GM19043 (cell line): ENCODE data around the gene D2HGDH.
"Not testable (repeated sequence)": the region's sequence is repeated elsewhere in the genome, so short reads cannot be mapped to it uniquely, and the experiment has no call there.

ENCODE experiments used
- ATAC-seq: cut with Tn5 transposase; IDR thresholded peaks from one replicate; pipeline ENCODE4 v1.9.1; 2021; ENCODE audit warnings: low read depth; ENCODE audit not compliant: unreplicated experiment

The D2HGDH gene

GRCh38 chr2:241748468-241749256 is 14.2 kb downstream of the D2HGDH start:
- ATAC-seq = no peak

GRCh38 chr2:241750076-241750840 is 15.8 kb downstream of the D2HGDH start:
- no peak for ATAC-seq

GRCh38 chr2:241751152-241751551 is 16.7 kb downstream of the D2HGDH start:
- ATAC-seq = no peak

GRCh38 chr2:241751776-241752175 is 17.3 kb downstream of the D2HGDH start:
- ATAC-seq = no peak

GRCh38 chr2:241752253-241752652 is 17.8 kb downstream of the D2HGDH start:
- no peak for ATAC-seq

GRCh38 chr2:241752689-241753276 is 18.4 kb downstream of the D2HGDH start:
- no peak for ATAC-seq

GRCh38 chr2:241753493-241753892 is 19.1 kb downstream of the D2HGDH start:
- ATAC-seq = no peak

GRCh38 chr2:241754042-241754441 is 19.6 kb downstream of the D2HGDH start:
- ATAC-seq = no peak

- ATAC-seq = no peak
Observed at GRCh38 chr2:241755166-241755565, 20.7 kb downstream of the D2HGDH start.

GRCh38 chr2:241755777-241756176 is 21.3 kb downstream of the D2HGDH start:
- ATAC-seq = no peak

- no peak for ATAC-seq
Observed at GRCh38 chr2:241759067-241759807, 24.8 kb downstream of the D2HGDH start.

GRCh38 chr2:241759893-241760292 is 25.5 kb downstream of the D2HGDH start:
- ATAC-seq = not testable (repeated sequence)

- ATAC-seq = no peak
Observed at GRCh38 chr2:241760301-241760771, 25.9 kb downstream of the D2HGDH start.

GRCh38 chr2:241762321-241762932 is 28.0 kb downstream of the D2HGDH start:
- ATAC-seq = no peak

- ATAC-seq = no peak
Observed at GRCh38 chr2:241762933-241763369, 28.5 kb downstream of the D2HGDH start.

- ATAC-seq = no peak
Observed at GRCh38 chr2:241763551-241764274, 29.3 kb downstream of the D2HGDH start.

GRCh38 chr2:241764275-241765241 is 30.1 kb downstream of the D2HGDH start:
- ATAC-seq = no peak

GRCh38 chr2:241767464-241768250 is 33.2 kb downstream of the D2HGDH start:
- ATAC-seq = no peak
